Astrocyte (in vitro differentiated cells and primary cell): ENCODE results near the gene EIF4E. TPM values are rescaled to one million over a fixed set of nuclear protein-coding genes. Genes with fewer than 3 reads are reported as not detected.
A peak's percentile ranks its signal among the peaks of the same experiment; 100 is the strongest.

Experiments
- DNase-seq: peaks from one replicate; pipeline ENCODE4 v3.0.0-alpha.2; 2010; ENCODE audit warnings: low read depth
- FAIRE-seq: peaks from 2 replicates; lab custom pipeline; 2011; peaks lifted over from hg19 to GRCh38; lab: Jason Lieb, UNC
- H2AFZ ChIP-seq: 2 replicates; pipeline ENCODE4 v1.6.0; 2012; ENCODE audit warnings: low read depth, low read length, inconsistent platforms
- H3K27ac ChIP-seq: 2 replicates; pipeline ENCODE4 v1.5.1; 2011; ENCODE audit warnings: low read depth, low read length, inconsistent platforms
- H3K27me3 ChIP-seq: 2 replicates; pipeline ENCODE4 v1.6.0; 2011; ENCODE audit warnings: low read length, inconsistent platforms; ENCODE audit not compliant: insufficient read depth
- H3K36me3 ChIP-seq: 2 replicates; pipeline ENCODE4 v1.5.1; 2011; ENCODE audit warnings: low read length, inconsistent platforms; ENCODE audit not compliant: insufficient read depth
- H3K4me1 ChIP-seq: 2 replicates; pipeline ENCODE4 v1.5.1; 2011; ENCODE audit warnings: low read length, inconsistent platforms; ENCODE audit not compliant: insufficient read depth
- H3K4me2 ChIP-seq: 2 replicates; pipeline ENCODE4 v1.6.0; 2012; ENCODE audit warnings: low read length, inconsistent platforms
- H3K4me3 ChIP-seq: 2 replicates; pipeline ENCODE4 v1.5.1; 2011; ENCODE audit warnings: low read depth, mild to moderate bottlenecking, low read length, inconsistent platforms; ENCODE audit not compliant: insufficient read depth
- H3K79me2 ChIP-seq: 2 replicates; pipeline ENCODE4 v1.6.0; 2012; ENCODE audit warnings: mild to moderate bottlenecking, low read length, inconsistent platforms; ENCODE audit not compliant: insufficient read depth
- H3K9ac ChIP-seq: 2 replicates; pipeline ENCODE4 v1.6.0; 2012; ENCODE audit warnings: mild to moderate bottlenecking, low read length, inconsistent platforms
- H3K9me3 ChIP-seq: 2 replicates; pipeline ENCODE4 v1.5.1; 2012; ENCODE audit warnings: low read depth, mild to moderate bottlenecking, low read length, inconsistent platforms; ENCODE audit not compliant: insufficient read depth
- H4K20me1 ChIP-seq: 2 replicates; pipeline ENCODE4 v1.6.0; 2012; ENCODE audit warnings: low read length, inconsistent platforms; ENCODE audit not compliant: insufficient read depth
- H3K27ac Mint-ChIP-seq: one replicate; pipeline ENCODE4 v1.8.0; 2021; ENCODE audit warnings: mild to moderate bottlenecking, mixed read lengths; ENCODE audit not compliant: unreplicated experiment
- H3K27me3 Mint-ChIP-seq: one replicate; pipeline ENCODE4 v1.8.0; 2021; ENCODE audit warnings: low read depth, mixed read lengths; ENCODE audit not compliant: unreplicated experiment
- H3K36me3 Mint-ChIP-seq: one replicate; pipeline ENCODE4 v1.8.0; 2021; ENCODE audit warnings: low read depth, mixed read lengths; ENCODE audit not compliant: unreplicated experiment
- H3K4me1 Mint-ChIP-seq: one replicate; pipeline ENCODE4 v1.8.0; 2021; ENCODE audit warnings: low read depth, mixed read lengths; ENCODE audit not compliant: unreplicated experiment
- H3K4me3 Mint-ChIP-seq: one replicate; pipeline ENCODE4 v1.8.0; 2021; ENCODE audit warnings: mild to moderate bottlenecking, moderate library complexity, mixed read lengths; ENCODE audit not compliant: unreplicated experiment
- H3K9me3 Mint-ChIP-seq: one replicate; pipeline ENCODE4 v1.8.0; 2021; ENCODE audit warnings: mild to moderate bottlenecking, mixed read lengths; ENCODE audit not compliant: unreplicated experiment
- EZH2 ChIP-seq: IDR thresholded peaks from 2 replicates; pipeline ENCODE4 v1.6.1; 2012; ENCODE audit warnings: mild to moderate bottlenecking, low read length, inconsistent platforms; ENCODE audit not compliant: insufficient read depth
- total RNA-seq: library from RNA; stranded (reverse); gene quantifications from 2 replicates; pipeline ENCODE4 v1.2.1, GENCODE V29; 2021
- TF ChIP-seq, protein P1 (sequence below): IDR thresholded peaks from 2 replicates; pipeline ENCODE4 v1.5.1; 2011; ENCODE audit warnings: low read depth, mild to moderate bottlenecking, inconsistent platforms, low read length, moderate library complexity; ENCODE audit not compliant: insufficient read depth

EIF4E gene
- total RNA-seq, 1 donor from 2014 or later: 110 TPM

DNA sequence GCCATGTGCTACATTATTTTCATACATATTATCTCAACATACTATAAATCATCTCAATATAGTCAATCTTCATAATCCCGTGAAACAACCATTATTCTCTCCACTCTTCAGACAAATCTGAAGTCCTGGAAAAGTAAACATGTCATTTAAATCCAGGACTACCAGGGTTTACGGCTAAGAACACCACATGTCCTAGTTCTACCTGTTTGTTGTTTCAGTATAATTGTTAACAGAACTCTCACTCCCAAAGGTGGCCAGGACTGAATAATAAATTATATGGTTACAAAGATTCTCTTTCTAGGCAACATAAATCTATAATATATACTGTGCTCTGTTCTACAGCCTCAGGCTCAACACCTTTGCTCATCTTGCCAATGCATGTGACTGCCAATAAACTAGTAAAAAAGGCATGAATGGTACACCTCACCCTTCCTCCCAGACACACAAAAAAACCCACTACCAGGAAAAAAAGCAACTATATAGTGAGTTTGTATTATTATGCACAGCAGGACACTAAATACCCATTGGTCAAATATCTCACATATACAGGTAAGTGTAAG lies 20.1 kb downstream of the EIF4E start:
- FAIRE-seq (no peak), DNase-seq (no peak)
- Histone ChIP-seq H3K9ac (no peak overlapping the region), H3K9me3 (no peaks in the 10 kb centered on the region), H3K27me3 (no peaks in the 10 kb centered on the region), H3K4me3 (no peak overlapping the region), H3K27ac (no peak overlapping the region), H3K4me1 (peaks cover 8% of the 10 kb centered on the region), H3K36me3 (peaks cover 3% of the 10 kb centered on the region), H2AFZ (no peak overlapping the region), H4K20me1 (peaks cover 84% of the 10 kb centered on the region), H3K4me2 (no peak overlapping the region), H3K79me2 (peaks cover 100% of the 10 kb centered on the region)
- no peaks in the 10 kb centered on the region for H3K27me3 Mint-ChIP-seq
- peaks cover 2% of the 10 kb centered on the region for H3K36me3 Mint-ChIP-seq
- no peaks in the 10 kb centered on the region for H3K9me3 Mint-ChIP-seq
- H3K27ac Mint-ChIP-seq: no peak overlapping the region
- peaks cover 33% of the 10 kb centered on the region for H3K4me1 Mint-ChIP-seq
- TF ChIP-seq, protein P1, sequence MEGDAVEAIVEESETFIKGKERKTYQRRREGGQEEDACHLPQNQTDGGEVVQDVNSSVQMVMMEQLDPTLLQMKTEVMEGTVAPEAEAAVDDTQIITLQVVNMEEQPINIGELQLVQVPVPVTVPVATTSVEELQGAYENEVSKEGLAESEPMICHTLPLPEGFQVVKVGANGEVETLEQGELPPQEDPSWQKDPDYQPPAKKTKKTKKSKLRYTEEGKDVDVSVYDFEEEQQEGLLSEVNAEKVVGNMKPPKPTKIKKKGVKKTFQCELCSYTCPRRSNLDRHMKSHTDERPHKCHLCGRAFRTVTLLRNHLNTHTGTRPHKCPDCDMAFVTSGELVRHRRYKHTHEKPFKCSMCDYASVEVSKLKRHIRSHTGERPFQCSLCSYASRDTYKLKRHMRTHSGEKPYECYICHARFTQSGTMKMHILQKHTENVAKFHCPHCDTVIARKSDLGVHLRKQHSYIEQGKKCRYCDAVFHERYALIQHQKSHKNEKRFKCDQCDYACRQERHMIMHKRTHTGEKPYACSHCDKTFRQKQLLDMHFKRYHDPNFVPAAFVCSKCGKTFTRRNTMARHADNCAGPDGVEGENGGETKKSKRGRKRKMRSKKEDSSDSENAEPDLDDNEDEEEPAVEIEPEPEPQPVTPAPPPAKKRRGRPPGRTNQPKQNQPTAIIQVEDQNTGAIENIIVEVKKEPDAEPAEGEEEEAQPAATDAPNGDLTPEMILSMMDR: no peak
- TF ChIP-seq EZH2: no peak
- H3K4me3 Mint-ChIP-seq: no peak overlapping the region

DNA sequence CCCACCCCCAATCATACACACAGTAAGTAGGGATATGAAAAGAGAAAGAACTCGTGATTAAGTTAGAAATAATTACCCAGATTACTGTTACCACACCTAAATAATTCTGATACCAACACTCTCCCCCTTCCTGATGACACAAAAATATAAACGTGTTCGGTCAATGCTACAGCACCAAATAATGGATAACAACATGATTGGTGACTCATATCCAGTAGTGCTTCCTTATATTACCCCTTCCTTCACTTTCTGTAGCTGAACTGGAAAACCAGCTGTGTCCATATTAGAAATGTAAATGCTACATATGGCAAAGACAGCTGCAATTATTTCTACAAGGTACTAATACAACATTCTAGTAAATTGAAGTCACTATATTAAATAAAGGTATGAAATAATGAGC lies 20.8 kb downstream of the EIF4E start:
- FAIRE-seq (no peak), DNase-seq (no peak)
- Histone ChIP-seq H3K36me3 (peaks cover 3% of the 10 kb centered on the region), H2AFZ (no peak overlapping the region), H4K20me1 (peaks cover 86% of the 10 kb centered on the region), H3K9me3 (no peaks in the 10 kb centered on the region), H3K4me2 (no peak overlapping the region), H3K4me1 (peaks cover 8% of the 10 kb centered on the region), H3K27me3 (no peaks in the 10 kb centered on the region), H3K27ac (no peak overlapping the region), H3K9ac (no peak overlapping the region), H3K4me3 (no peak overlapping the region), H3K79me2 (peaks cover 100% of the 10 kb centered on the region)
- Mint-ChIP-seq H3K9me3 (no peaks in the 10 kb centered on the region), H3K4me3 (no peak overlapping the region), H3K36me3 (peaks cover 2% of the 10 kb centered on the region), H3K4me1 (peaks cover 33% of the 10 kb centered on the region), H3K27me3 (no peaks in the 10 kb centered on the region), H3K27ac (peak overlapping the region; percentile 53)
- TF ChIP-seq, protein P1: no peak
- TF ChIP-seq EZH2: no peak

DNA sequence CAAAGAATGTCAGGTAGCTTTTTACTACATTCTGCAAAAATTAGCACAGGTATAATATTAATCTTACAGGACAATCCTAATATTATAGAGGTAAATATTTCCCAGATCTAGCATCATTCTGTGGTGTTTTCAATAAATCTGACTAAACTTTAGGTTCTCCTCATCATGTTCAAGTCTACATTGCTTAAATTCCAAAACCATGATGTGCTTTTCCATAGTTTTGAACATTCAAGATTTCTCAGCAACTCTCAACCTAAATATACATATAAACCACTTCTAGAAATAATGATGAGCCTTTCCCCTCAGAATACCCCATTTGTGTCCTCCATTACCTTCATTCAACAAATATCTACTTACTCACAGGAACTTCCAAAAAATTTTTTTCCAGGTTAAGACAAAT lies 23.1 kb downstream of the EIF4E start:
- peak; percentile 29 for FAIRE-seq
- H3K27ac ChIP-seq: peak overlapping the region; percentile 25
- H3K79me2 ChIP-seq: peaks cover 100% of the 10 kb centered on the region
- Mint-ChIP-seq H3K36me3 (peaks cover 8% of the 10 kb centered on the region), H3K4me1 (peaks cover 32% of the 10 kb centered on the region), H3K27ac (peak overlapping the region; percentile 9), H3K4me3 (no peak overlapping the region), H3K9me3 (no peaks in the 10 kb centered on the region), H3K27me3 (no peaks in the 10 kb centered on the region)
- H3K9ac ChIP-seq: no peak overlapping the region
- no peaks in the 10 kb centered on the region for H3K27me3 ChIP-seq
- H3K4me2 ChIP-seq: peak overlapping the region; percentile 54
- peak; percentile 55 for DNase-seq
- no peak overlapping the region for H2AFZ ChIP-seq
- no peak for TF ChIP-seq EZH2
- TF ChIP-seq, protein P1: no peak
- H4K20me1 ChIP-seq: peaks cover 87% of the 10 kb centered on the region
- peaks cover 6% of the 10 kb centered on the region for H3K36me3 ChIP-seq
- no peaks in the 10 kb centered on the region for H3K9me3 ChIP-seq
- peaks cover 8% of the 10 kb centered on the region for H3K4me1 ChIP-seq
- H3K4me3 ChIP-seq: no peak overlapping the region
